Epithelial cell of esophagus (primary cell): ENCODE measurements around the gene TSHZ2.

ENCODE experiments used
- DNase-seq: peaks from one replicate; pipeline ENCODE4 v3.0.0; 2010; ENCODE audit warnings: low read depth
- H3K4me3 ChIP-seq: 2 replicates; pipeline ENCODE4 v1.5.1; 2011; ENCODE audit warnings: mild to moderate bottlenecking, low read length, control low read depth
- TF ChIP-seq, protein P1 (sequence below): IDR thresholded peaks from 2 replicates; pipeline ENCODE4 v1.5.1; 2011; ENCODE audit warnings: low read depth, mild to moderate bottlenecking, low read length, control low read depth, inconsistent platforms; ENCODE audit not compliant: insufficient read depth; ENCODE audit errors: missing control alignments

TSHZ2 gene

DNA sequence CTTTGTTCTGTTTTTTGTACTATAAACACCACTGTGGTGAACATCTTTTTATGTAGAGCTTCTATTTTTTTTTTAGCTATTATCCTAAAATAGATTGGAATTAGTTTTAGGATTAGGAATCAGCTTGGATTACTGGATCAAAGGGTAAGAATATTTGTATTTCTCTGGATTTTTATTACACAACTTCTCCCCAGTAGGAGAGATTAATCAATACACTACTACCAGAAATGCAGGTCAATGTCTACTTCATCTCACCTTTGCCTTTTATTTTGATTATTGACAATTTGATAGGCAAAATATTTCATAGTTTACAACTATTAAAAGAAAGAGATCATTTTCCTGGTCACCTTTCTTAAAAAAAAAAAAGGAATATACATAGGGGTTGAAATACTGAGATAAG is 191.9 kb downstream of the TSHZ2 start:
- TF ChIP-seq, protein P1, sequence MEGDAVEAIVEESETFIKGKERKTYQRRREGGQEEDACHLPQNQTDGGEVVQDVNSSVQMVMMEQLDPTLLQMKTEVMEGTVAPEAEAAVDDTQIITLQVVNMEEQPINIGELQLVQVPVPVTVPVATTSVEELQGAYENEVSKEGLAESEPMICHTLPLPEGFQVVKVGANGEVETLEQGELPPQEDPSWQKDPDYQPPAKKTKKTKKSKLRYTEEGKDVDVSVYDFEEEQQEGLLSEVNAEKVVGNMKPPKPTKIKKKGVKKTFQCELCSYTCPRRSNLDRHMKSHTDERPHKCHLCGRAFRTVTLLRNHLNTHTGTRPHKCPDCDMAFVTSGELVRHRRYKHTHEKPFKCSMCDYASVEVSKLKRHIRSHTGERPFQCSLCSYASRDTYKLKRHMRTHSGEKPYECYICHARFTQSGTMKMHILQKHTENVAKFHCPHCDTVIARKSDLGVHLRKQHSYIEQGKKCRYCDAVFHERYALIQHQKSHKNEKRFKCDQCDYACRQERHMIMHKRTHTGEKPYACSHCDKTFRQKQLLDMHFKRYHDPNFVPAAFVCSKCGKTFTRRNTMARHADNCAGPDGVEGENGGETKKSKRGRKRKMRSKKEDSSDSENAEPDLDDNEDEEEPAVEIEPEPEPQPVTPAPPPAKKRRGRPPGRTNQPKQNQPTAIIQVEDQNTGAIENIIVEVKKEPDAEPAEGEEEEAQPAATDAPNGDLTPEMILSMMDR = no peak
- H3K4me3 ChIP-seq = no peak overlapping the region
- no peak for DNase-seq

DNA sequence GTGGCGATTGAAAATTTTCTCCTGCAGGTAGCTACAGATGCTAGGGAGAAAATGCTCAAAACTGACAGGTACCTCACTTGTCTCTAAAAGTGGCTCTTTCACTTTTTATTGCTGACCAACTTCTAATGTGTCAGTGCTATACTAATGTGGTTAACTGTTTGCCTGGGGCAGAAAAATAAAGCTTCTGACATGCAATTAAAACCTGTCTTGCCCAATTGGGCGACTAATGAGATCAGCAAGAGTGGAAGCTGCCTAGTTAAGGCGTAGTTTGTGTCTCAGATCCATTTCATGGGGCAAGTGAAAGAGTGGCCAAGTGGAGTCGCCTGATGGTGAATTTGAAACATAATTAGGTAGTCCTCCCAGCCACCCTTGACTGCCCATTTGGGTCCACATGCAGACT is 193.3 kb downstream of the TSHZ2 start:
- DNase-seq = peak; percentile 74
- no peak overlapping the region for H3K4me3 ChIP-seq
- TF ChIP-seq, protein P1 = no peak

DNA sequence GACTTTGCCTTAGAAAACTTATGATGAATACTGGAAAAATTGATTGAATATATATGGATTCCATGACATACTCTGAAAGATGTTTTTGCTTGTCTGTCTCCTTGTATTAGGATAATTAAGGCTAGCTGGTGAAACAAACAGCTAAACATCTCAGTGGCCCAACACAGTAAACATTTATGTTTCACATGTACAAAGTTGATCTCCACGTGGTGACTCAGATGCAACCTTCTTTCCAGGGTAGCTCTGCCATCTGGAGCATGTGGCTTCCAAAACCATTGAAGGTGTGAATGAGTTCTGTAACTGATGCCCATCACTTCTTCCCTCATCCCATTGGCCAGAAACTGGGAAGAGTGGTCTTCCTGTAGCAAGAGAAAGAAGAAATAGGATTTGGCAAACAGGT is 196.3 kb downstream of the TSHZ2 start:
- no peak for DNase-seq
- no peak overlapping the region for H3K4me3 ChIP-seq
- TF ChIP-seq, protein P1 = no peak

DNA sequence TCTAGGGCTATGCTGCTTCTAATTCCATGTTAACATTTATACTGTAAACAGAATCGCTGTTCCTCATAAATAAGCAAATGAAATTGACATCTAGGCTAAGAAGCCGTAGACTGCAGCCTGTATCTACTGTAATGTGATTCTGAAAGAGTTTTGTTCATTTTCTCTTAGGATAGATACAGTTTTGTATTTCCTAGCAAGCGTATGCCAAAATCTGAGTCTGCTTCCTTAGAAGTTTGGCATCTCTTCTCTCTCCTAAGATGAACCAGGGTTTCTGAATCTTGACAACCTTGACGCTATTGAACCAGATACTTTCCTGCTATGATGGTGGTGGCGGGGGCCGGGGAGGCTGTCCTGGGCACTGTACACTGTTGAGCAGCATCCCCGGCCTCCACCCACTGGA is 198.0 kb downstream of the TSHZ2 start:
- H3K4me3 ChIP-seq = no peak overlapping the region
- no peak for DNase-seq
- TF ChIP-seq, protein P1 = no peak

DNA sequence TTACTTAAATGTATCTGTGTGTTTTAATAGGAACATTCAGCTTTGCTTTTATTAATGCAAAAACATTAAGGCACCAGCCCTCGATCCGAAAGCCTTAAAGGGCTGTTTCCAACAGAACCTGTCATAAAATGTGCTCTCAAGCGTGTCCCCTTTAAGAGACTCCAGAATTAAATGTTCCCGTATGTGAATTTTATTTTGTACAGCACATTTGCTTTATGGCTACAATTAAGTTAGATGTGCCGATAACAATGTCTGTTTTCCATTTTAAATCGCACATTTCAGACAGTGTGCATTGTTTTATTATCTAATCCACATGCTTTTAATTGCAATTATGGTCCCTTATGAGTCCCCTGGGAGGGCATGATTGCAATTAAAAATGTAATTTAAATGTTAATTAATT is 198.9 kb downstream of the TSHZ2 start:
- TF ChIP-seq, protein P1 = no peak
- DNase-seq = no peak
- no peak overlapping the region for H3K4me3 ChIP-seq

DNA sequence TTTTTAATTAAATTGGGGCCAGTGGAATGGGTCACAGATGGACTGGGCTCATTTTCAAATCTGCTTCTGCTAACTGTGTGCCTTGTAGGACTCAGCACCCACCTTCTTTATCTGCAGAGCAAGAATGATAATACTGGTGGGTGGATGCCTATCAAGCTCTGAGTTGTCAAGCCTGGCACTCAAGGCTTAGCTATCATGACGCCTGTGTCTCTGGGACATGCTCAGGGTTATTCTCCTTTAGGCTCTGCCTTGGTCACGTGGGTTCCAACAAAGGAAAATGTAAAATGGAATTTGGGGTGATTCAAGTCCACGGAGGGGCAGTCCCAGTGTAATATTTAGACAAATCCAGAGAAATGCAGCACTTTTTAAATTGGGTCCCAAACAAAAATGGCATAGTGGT is 202.3 kb downstream of the TSHZ2 start:
- TF ChIP-seq, protein P1 = no peak
- DNase-seq = no peak

DNA sequence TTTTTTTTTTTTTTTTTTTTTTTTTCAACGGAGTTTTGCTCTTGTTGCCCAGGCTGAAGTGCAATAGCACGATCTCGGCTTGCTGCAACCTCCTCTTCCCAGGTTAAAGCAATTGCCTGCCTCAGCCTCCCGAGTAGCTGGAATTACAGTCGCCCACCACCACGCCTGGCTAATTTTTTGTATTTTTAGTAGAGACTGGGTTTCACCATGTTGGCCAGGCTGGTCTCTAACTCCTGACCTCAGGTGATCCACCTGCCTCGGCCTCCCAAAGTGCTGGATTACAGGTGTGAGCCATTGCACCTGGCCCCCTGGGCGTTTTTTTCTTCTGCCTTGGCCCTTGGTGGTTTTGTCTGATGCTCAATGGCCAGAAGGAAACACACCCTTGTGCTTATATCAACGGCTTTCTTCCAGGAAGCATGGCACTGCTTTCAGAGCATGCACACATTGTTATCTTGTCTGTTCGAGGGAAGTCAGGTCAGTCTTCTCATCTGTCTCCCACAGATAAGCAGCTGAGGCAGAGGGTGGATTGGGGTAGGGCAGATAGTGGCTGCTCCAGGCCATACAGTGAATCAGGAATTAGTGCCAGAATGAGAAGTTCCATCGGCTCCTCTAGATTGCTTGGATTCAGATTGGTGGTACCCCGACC is 203.1 kb downstream of the TSHZ2 start:
- H3K4me3 ChIP-seq = no peak overlapping the region
- no peak for DNase-seq
- TF ChIP-seq, protein P1 = no peak

More for the DNA sequence above, 202.3 kb downstream of the TSHZ2 start:
- no peak overlapping the region for H3K4me3 ChIP-seq
